ENCODE data around the gene BAD.

DNA sequence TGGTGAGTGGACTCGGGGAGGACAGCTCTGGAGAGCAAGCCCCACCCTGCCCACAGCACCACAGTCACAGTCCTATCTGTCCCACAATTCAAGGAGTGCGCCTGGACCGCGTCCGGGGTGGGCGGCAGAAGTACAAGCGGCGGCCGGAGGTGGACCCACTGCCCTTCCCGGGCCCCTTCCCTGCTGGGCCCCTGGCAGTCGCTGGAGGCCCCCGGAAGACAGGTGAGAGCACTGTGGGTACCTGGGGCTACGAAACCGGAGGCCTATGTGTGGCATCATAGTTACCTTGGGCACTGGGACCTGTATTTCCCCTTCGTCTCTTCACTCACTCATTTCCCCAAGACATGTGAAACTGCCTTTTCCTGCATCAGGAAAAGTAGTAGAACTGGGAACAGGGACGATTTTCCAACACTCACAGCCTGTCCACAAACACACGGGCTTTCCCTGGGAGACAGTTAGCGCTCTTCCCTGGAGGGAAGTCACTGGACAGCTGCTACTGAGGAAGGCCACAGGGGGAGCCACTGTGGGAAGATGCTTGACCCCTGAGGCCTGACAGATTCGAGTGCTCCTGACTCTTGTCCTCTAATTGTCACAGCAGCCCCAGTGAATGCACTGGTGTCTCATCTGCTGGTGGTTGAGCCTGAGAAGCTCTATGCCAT, 29.8 kb upstream of the BAD start:
- TF ChIP-seq CTCF (IDR thresholded peaks at IDR 0.05; ENCODE audit: poor library complexity) (no peak), EZH2 (IDR thresholded peaks at IDR 0.05; ENCODE audit: borderline replicate concordance) (no peak), EZH2phosphoT487 (IDR thresholded peaks at IDR 0.05; ENCODE audit: low read depth, severe bottlenecking, unreplicated experiment) (no peak)

Data from hepatocyte (in vitro differentiated cells).